GM18868 (cell line): ENCODE results near the gene KCNN1.
"Not testable (repeated sequence)": the region's sequence is repeated elsewhere in the genome, so short reads cannot be mapped to it uniquely, and the experiment has no call there.

Experiments used
- ATAC-seq: cut with Tn5 transposase; IDR thresholded peaks from one replicate; pipeline ENCODE4 v1.9.1; 2021; ENCODE audit warnings: mild to moderate bottlenecking, moderate library complexity; ENCODE audit not compliant: unreplicated experiment

KCNN1 gene

GRCh38 chr19:17999684-18000479 lies 33.0 kb downstream of the KCNN1 start:
- ATAC-seq: no peak

- ATAC-seq: no peak
These were observed 33.6 kb downstream of the KCNN1 start for GRCh38 chr19:18000480-18000914.

GRCh38 chr19:18000915-18001776 lies 34.2 kb downstream of the KCNN1 start:
- ATAC-seq: peak; percentile 73

GRCh38 chr19:18001777-18002345 lies 35.0 kb downstream of the KCNN1 start:
- no peak for ATAC-seq

GRCh38 chr19:18002347-18002850 lies 35.5 kb downstream of the KCNN1 start:
- no peak for ATAC-seq

- ATAC-seq: not testable (repeated sequence)
These were observed 38.8 kb downstream of the KCNN1 start for GRCh38 chr19:18005750-18006149.

GRCh38 chr19:18007044-18007916 lies 40.4 kb downstream of the KCNN1 start:
- ATAC-seq: peak; percentile 21

- ATAC-seq: peak; percentile 48
These were observed 41.2 kb downstream of the KCNN1 start, which contains the start of gene ARRDC2 for GRCh38 chr19:18007917-18008673. Gene ARRDC2, plus strand, starts transcription at chr19:18008170. Its CDS starts 141 bp downstream, at chr19:18008311.

- no peak for ATAC-seq
These were observed 41.9 kb downstream of the KCNN1 start for GRCh38 chr19:18008814-18009213.

- ATAC-seq: no peak
These were observed 42.6 kb downstream of the KCNN1 start for GRCh38 chr19:18009412-18010066.

GRCh38 chr19:18010149-18010548 lies 43.2 kb downstream of the KCNN1 start:
- ATAC-seq: no peak

- no peak for ATAC-seq
These were observed 46.6 kb downstream of the KCNN1 start for GRCh38 chr19:18013210-18014111.

GRCh38 chr19:18014197-18014596 lies 47.3 kb downstream of the KCNN1 start:
- ATAC-seq: no peak

- ATAC-seq: no peak
These were observed 49.5 kb downstream of the KCNN1 start for GRCh38 chr19:18016209-18016910.

- ATAC-seq: no peak
These were observed 50.6 kb downstream of the KCNN1 start for GRCh38 chr19:18017275-18018083.
